Ovary (tissue), 9 donors: ENCODE results near the gene LRRC52. TPM values are rescaled to one million over a fixed set of nuclear protein-coding genes. Genes with fewer than 3 reads are reported as not detected.

Source experiments
- DNase-seq, 5 donors: peaks; one replicate each; pipeline ENCODE4 v3.0.0-alpha.2; 2019 to 2020
- H3K27ac ChIP-seq, 2 donors: fragments of 200-600 bp; one replicate each; pipeline versions ENCODE4 v1.5.1 to v1.8.0; 2019 to 2022
- H3K27me3 ChIP-seq: fragments of 200-600 bp; one replicate; pipeline ENCODE4 v1.8.0; 2022
- H3K36me3 ChIP-seq: fragments of 200-600 bp; sonication (generic); one replicate; pipeline ENCODE4 v1.5.1; 2019
- H3K4me1 ChIP-seq: one replicate; pipeline ENCODE4 v1.8.1; 2013; ENCODE audit warnings: mild to moderate bottlenecking, moderate library complexity; ENCODE audit not compliant: insufficient read depth
- H3K4me3 ChIP-seq: fragments of 200-600 bp; sonication (generic); one replicate; pipeline ENCODE4 v1.5.1; 2017
- H3K9me3 ChIP-seq, 2 donors: fragments of 200-600 bp in 1 of 2; sonication (generic) in 1 of 2; one replicate each; pipeline versions ENCODE4 v1.5.1 to v1.8.1; 2013 to 2019; ENCODE audit warnings: mild to moderate bottlenecking in 1 of 2, moderate library complexity in 1 of 2
- CTCF ChIP-seq, 3 donors: fragments of 450-650 bp in 2 of 3; fragments of 200-600 bp in 1 of 3; IDR thresholded peaks; one replicate each; pipeline versions ENCODE4 v1.5.1 to v1.8.0; 2016 to 2022; ENCODE audit warnings: antibody characterized with exemption in 3 of 3, mild to moderate bottlenecking in 1 of 3
- EP300 ChIP-seq: sonication (generic); formaldehyde crosslinking; IDR thresholded peaks from one replicate; pipeline ENCODE4 v1.6.1; 2017; ENCODE audit warnings: antibody characterized with exemption
- POLR2A ChIP-seq: fragments of 450-650 bp; IDR thresholded peaks from one replicate; pipeline ENCODE4 v1.6.1; 2017; ENCODE audit warnings: antibody characterized with exemption, mild to moderate bottlenecking, moderate library complexity
- WGBS, 3 donors: extraction: QIAGEN DNeasy Blood & Tissue Kit in 1 of 3; methylation state at CpG; one replicate each; pipeline versions ENCODE4 v1.1.5 to v1.1.7; 2013 to 2017; 5-methylcytosine and 5-hydroxymethylcytosine counted together
- intact Hi-C, 4 donors: fragments of 100-400 bp; cut with DNase I; formaldehyde crosslinking; loops; one replicate each; pipeline versions ENCODE4 v1.11.0 to v1.15.1; 2022 to 2023
- polyA plus RNA-seq, 2 donors: library from polyadenylated mRNA; stranded (reverse); fragments of 200-250 nt in 1 of 2; fragments of 350-450 nt in 1 of 2; fragmentation: Illumina TruSeq in 1 of 2; extraction: RNeasy Lipid Tissue Mini Kit (QIAGEN cat#74804) in 1 of 2; gene quantifications; one replicate each; pipeline ENCODE4 v1.2.3, GENCODE V29; 2013 to 2014
- total RNA-seq, 7 donors: library from RNA; depleted of rRNA in 2 of 7; stranded (reverse); fragments of >200 nt in 2 of 7; fragmentation: NEBNext Ultra II Directional in 3 of 7; extraction: Animal tissue kit (Norgen Biotek cat#: 25700) in 3 of 7; gene quantifications; one replicate each; pipeline versions ENCODE4 v1.1.0 to v1.2.4, GENCODE V29; 2016 to 2023
- donor health status: DM: no; HTN: no; CAD: no; lungs with moderate emphysema.
- donor health status: DM: no; HTN: no; CAD: no.
- donor health status: Bipolar disorder and iron deficiency.
- donor health status: DM: yes; HTN: yes; CAD: no.
- donor health status: DM: no; HTN: no; CAD: no.
- donor health status: DM: yes; HTN: yes; CAD: no.

The LRRC52 gene
- total and polyA plus RNA-seq, 9 donors: not detected

- DNase-seq: no peak
- intact Hi-C loops: no loop called here
- Histone ChIP-seq H3K27ac (no peak overlapping the region), H3K9me3 (no peaks in the 10 kb centered on the region), H3K27me3 (no peaks in the 10 kb centered on the region), H3K4me3 (no peak overlapping the region), H3K36me3 (no peaks in the 10 kb centered on the region), H3K4me1 (no peaks in the 10 kb centered on the region)
- WGBS, 3 donors: 85 to 90% (median 86%) methylated on average over 3 of the region's 3 CpGs
- TF ChIP-seq POLR2A: no peak
Measured at GRCh38 chr1:165525708-165526107, 18.1 kb upstream of the LRRC52 start.

GRCh38 chr1:165527251-165528007 is 16.4 kb upstream of the LRRC52 start:
- Histone ChIP-seq H3K27ac (no peak overlapping the region), H3K36me3 (no peaks in the 10 kb centered on the region), H3K9me3 (no peaks in the 10 kb centered on the region), H3K27me3 (no peaks in the 10 kb centered on the region), H3K4me3 (no peak overlapping the region), H3K4me1 (no peaks in the 10 kb centered on the region)
- WGBS, 3 donors: 45 to 49% (median 45%) methylated on average over 7 of the region's 7 CpGs
- no peak for DNase-seq
- no peak for TF ChIP-seq EP300
- no peak for TF ChIP-seq CTCF (IDR thresholded peaks at IDR 0.05)
- TF ChIP-seq POLR2A: no peak
- intact Hi-C loops: no loop called here

- intact Hi-C loops: no loop called here
- Histone ChIP-seq H3K27ac (no peak overlapping the region), H3K4me1 (no peaks in the 10 kb centered on the region), H3K36me3 (no peaks in the 10 kb centered on the region), H3K4me3 (no peak overlapping the region), H3K27me3 (no peaks in the 10 kb centered on the region), H3K9me3 (no peaks in the 10 kb centered on the region)
- 1 to 5% (median 3%) methylated on average over 2 of the region's 2 CpGs for WGBS, 3 donors
- TF ChIP-seq EP300 (no peak), POLR2A (no peak), CTCF (IDR thresholded peaks at IDR 0.05) (no peak)
- no peak for DNase-seq
Measured at GRCh38 chr1:165531021-165531420, 12.8 kb upstream of the LRRC52 start.

- intact Hi-C loops: no loop called here
- Histone ChIP-seq H3K27ac (no peak overlapping the region), H3K36me3 (no peaks in the 10 kb centered on the region), H3K9me3 (no peaks in the 10 kb centered on the region), H3K4me3 (no peak overlapping the region), H3K4me1 (no peaks in the 10 kb centered on the region), H3K27me3 (no peaks in the 10 kb centered on the region)
- TF ChIP-seq CTCF (IDR thresholded peaks at IDR 0.05): no peak
- TF ChIP-seq EP300: no peak
- no peak for TF ChIP-seq POLR2A
- WGBS, 3 donors: 71 to 82% (median 80%) methylated on average over 7 of the region's 7 CpGs
- DNase-seq: no peak
Measured at GRCh38 chr1:165532053-165532452, 11.7 kb upstream of the LRRC52 start.

GRCh38 chr1:165533254-165533653 is 10.5 kb upstream of the LRRC52 start:
- Histone ChIP-seq H3K9me3 (no peaks in the 10 kb centered on the region), H3K4me3 (no peak overlapping the region), H3K36me3 (no peaks in the 10 kb centered on the region), H3K4me1 (no peaks in the 10 kb centered on the region), H3K27me3 (no peaks in the 10 kb centered on the region), H3K27ac (no peak overlapping the region)
- 56 to 64% (median 57%) methylated on average over 4 of the region's 4 CpGs for WGBS, 3 donors
- no peak for TF ChIP-seq POLR2A
- no peak for TF ChIP-seq EP300
- TF ChIP-seq CTCF (IDR thresholded peaks at IDR 0.05): no peak
- DNase-seq: no peak
- intact Hi-C loops: no loop called here
